ENCODE results near the gene LMBR1L. TPM values are rescaled to one million over a fixed set of nuclear protein-coding genes. Genes with fewer than 3 reads are reported as not detected.

The LMBR1L gene
- polyA plus RNA-seq, 6 donors from 2014 or later: 42.4 to 93.6 (median 59.1) TPM

DNA sequence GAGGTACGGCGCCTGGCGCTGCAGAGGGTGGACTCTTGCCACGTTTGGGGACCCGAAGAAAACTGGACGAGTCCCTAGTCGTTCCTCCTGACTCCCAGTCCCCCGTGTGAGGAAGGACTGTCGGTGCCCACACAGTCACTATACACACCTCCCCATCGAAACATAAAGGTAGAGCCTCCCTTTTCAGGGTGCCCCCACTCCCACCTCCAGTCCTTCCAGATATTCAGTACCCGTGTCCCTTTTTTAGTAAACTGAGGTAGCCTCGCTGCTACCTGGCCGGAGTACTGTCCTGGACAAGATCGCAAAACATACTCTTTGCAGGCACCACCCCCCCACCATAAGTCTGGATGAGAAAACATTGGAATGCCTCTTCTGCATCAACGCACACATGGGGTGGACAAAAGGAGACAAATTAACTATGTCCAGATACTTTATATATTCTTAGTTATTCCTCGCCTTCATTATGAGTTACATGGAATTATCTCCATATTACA, 49.4 kb downstream of the LMBR1L start:
- H3K4me3 Mint-ChIP-seq: peak overlapping the region; percentile 67 to 98 (median 96)
- no peak for ATAC-seq (ENCODE audit: low read depth in 2 of 2)

DNA sequence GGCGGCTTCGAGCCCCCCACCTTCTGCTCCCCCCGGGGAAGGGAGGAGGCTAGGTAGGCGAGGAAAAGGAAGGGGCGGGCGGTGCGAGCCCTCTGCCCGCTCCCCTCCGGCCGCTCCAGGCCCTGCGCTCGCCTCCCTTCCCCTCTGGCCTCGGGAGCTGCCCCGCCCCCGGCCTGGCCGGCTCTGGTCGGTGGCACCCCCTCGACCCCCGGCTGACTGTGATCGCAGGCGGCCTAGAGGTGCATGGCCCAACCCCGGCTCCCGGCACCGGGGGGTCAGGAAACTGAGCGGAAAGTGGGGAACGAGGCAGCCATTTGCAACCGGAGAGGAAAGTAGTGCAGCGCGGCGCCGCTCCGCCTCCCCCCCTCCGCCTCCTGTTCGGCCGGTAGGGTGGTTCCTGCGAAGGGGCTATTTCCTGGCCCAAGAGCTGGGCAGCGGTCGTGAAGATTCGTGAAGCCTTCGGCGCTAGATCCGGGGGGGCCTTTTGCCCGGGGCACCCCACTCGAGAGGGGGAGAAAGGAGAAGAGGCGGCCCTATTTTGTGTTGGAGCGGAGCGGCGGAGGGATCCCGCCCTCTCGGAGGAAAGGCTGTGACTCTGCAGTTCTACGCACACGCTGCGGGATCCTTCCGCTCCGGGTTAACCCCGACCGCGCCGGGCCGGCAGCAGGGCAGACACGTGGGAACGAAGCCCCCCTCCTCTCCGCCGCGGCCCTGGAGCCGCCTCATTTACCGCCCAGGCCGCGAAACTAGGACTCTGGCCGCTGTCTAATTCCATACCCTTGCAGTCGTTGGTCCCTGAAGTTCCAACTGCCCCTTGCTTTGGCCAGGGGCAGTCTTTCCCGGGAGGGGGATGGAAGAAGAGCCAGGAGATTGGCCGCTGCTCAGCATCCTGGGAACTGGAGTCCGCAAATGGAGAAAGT, 50.1 kb downstream of the LMBR1L start, which contains the start of gene KMT2D:
Gene KMT2D (minus strand): TSS at position 558 of the 920 bp plus-strand sequence. CDS start 5,470 bp downstream, outside the sequence.
- DNase-seq (peak; percentile 89), ATAC-seq (ENCODE audit: low read depth in 2 of 2) (peak; percentile 69 to 73)
- Mint-ChIP-seq H3K4me3 (peak within 1 kb of the TSS; percentile 67 to 98 (median 96)), H3K27me3 (no peaks in the 10 kb centered on the region), H3K36me3 (peaks cover 0 to 5% of the 10 kb centered on the region in 2 donors), H3K9me3 (no peaks in the 10 kb centered on the region), H3K4me1 (peaks cover 51 to 57% (median 52%) of the 10 kb centered on the region in 3 donors), H3K27ac (peak within 1 kb of the TSS; percentile 91 to 99 (median 98))

More for the DNA sequence above, 49.4 kb downstream of the LMBR1L start:
- no peaks in the 10 kb centered on the region for H3K27me3 Mint-ChIP-seq
- peaks cover 0 to 5% of the 10 kb centered on the region in 2 donors for H3K36me3 Mint-ChIP-seq
- H3K9me3 Mint-ChIP-seq: no peaks in the 10 kb centered on the region
- no peak for DNase-seq
- H3K27ac Mint-ChIP-seq: peak overlapping the region; percentile 66 to 99 (median 92)
- H3K4me1 Mint-ChIP-seq: peaks cover 44 to 50% (median 45%) of the 10 kb centered on the region in 3 donors

DNA sequence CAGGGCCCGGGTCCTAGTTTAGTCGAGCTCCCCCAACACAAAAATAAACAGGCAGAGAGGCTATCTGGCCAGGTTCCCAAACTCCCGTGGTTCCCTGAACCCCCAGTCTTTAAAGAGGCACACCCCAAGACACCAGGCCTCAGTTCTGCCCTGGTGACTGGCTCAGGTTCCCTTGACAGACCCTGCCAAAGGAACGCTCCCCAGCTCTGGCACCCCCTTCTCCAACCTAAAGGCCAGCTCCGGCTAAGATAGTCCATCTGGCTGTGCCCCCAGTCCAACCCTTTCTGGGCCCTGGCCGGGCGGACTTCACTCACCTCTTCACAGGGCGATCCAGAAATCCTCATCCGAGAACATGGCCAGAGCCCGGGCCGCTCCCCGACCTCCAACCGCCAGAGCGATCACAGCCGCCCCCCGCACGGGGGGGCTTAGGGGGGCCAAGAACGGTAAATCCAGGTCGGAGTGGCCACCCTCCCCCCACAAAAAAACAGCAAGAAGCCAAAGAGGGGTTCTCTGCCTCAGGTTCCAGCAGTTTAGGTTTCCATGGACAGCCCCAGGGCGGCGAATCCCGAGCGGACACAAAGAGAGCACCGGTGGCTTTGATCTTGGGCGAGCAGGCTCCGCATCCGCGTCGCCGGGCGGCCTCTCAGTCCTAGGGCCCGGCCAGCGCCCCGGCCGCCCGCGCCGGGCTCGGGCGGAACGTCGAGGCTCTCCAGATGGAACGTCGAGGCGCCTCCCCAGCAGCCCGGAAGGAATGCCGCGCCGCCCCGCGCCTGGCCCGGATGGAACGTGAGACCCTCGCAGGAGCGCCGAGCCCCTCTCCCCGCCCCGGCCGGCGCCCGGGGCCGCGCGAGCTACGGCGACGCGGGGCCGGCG, 51.1 kb downstream of the LMBR1L start:
- Mint-ChIP-seq H3K4me1 (peaks cover 61 to 67% (median 62%) of the 10 kb centered on the region in 3 donors), H3K27ac (peak overlapping the region; percentile 49 to 96 (median 87))

DNA sequence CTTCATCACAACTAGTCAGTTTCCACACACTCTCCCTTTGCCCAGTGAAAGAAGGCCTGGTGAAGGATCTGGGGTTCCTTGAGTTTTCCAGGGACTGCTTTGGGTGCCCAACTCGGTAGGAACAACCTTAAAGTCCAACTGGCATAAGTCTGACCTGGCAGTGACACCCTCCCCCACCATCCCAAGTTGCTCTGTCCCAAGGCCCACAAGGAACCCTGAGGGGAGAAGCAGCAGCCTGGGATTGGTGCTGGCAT, 51.7 kb downstream of the LMBR1L start:
- ATAC-seq (ENCODE audit: low read depth in 2 of 2) (no peak), DNase-seq (no peak)
- Mint-ChIP-seq H3K36me3 (peaks cover 0 to 2% of the 10 kb centered on the region in 2 donors), H3K27me3 (no peaks in the 10 kb centered on the region), H3K4me3 (peak overlapping the region; percentile 61 to 96 (median 93)), H3K27ac (peak overlapping the region in 5 of 6 donors; percentile 38 to 96 (median 91)), H3K4me1 (peaks cover 59 to 69% (median 66%) of the 10 kb centered on the region in 3 donors), H3K9me3 (no peaks in the 10 kb centered on the region)

More for the DNA sequence above, 51.1 kb downstream of the LMBR1L start:
- no peaks in the 10 kb centered on the region for H3K27me3 Mint-ChIP-seq
- ATAC-seq (ENCODE audit: low read depth in 2 of 2) (peak in 1 of 2 donors; percentile 3), DNase-seq (peak; percentile 9)
- no peaks in the 10 kb centered on the region for H3K9me3 Mint-ChIP-seq
- peak overlapping the region; percentile 61 to 96 (median 93) for H3K4me3 Mint-ChIP-seq
- peaks cover 0 to 5% of the 10 kb centered on the region in 2 donors for H3K36me3 Mint-ChIP-seq

DNA sequence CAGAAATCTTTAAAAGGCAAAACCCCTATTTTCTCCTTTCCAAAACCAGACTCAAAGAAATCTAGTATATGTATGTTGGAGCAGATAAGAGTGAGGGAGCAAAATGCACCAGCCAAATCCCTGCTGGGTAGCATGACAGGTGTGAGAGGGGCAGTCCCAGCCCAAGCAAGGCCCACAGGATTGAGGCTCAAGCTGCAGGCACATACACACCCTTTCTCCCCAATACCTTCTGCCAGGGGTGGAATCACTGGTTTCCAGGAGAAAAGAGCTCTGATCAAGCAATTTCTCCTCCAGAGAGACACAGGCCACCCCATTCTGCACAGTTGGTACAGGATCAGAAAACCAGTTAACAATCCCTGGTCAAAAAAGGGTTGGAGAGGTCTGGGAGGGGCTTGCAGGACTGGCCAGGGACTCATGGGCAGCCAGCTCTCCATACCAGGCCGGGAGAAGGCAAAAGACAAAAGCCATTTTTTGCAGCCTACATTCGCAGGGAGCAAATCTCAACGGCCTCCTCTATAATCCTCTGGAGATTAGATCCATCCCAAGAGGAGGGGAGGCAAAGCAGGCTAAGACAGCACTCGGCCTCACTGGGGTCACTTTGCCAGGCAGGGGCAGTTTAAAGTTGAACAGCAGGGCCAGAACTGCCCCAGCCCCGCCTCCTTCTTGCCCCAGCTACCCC, 52.1 kb downstream of the LMBR1L start:
- H3K4me1 Mint-ChIP-seq: peaks cover 58 to 67% (median 62%) of the 10 kb centered on the region in 3 donors
- no peaks in the 10 kb centered on the region for H3K9me3 Mint-ChIP-seq
- H3K27ac Mint-ChIP-seq: peak overlapping the region; percentile 38 to 91 (median 73)
- no peaks in the 10 kb centered on the region for H3K27me3 Mint-ChIP-seq
- ATAC-seq (ENCODE audit: low read depth in 2 of 2) (no peak), DNase-seq (no peak)
- H3K4me3 Mint-ChIP-seq: peak overlapping the region; percentile 61 to 96 (median 93)
- H3K36me3 Mint-ChIP-seq: no peaks in the 10 kb centered on the region

DNA sequence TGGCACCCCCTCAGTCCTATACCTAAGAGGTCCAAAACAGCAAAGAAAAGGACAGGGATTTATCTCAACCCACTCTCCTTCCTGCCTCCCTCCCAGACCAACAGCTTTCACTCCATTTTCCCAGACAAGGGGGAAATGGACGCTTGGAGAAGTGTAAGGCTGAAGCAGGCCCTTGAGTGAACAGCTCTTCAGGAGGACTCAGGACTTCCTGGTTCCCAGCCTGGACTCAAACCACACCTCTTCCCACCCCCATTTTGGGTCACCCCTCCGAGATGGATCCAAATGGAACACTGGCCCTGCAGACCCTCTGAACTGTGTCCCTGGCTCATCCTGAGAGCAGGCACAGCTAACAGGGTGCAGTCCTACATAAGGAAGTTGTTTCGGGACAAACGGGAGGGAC, 52.8 kb downstream of the LMBR1L start:
- Mint-ChIP-seq H3K36me3 (peaks cover 0 to 6% of the 10 kb centered on the region in 2 donors), H3K27me3 (no peaks in the 10 kb centered on the region), H3K4me3 (peak overlapping the region; percentile 61 to 96 (median 93)), H3K27ac (peak overlapping the region in 5 of 6 donors; percentile 27 to 91 (median 79)), H3K4me1 (peaks cover 62 to 71% (median 67%) of the 10 kb centered on the region in 3 donors), H3K9me3 (no peaks in the 10 kb centered on the region)
- no peak for ATAC-seq (ENCODE audit: low read depth in 2 of 2)
- no peak for DNase-seq

DNA sequence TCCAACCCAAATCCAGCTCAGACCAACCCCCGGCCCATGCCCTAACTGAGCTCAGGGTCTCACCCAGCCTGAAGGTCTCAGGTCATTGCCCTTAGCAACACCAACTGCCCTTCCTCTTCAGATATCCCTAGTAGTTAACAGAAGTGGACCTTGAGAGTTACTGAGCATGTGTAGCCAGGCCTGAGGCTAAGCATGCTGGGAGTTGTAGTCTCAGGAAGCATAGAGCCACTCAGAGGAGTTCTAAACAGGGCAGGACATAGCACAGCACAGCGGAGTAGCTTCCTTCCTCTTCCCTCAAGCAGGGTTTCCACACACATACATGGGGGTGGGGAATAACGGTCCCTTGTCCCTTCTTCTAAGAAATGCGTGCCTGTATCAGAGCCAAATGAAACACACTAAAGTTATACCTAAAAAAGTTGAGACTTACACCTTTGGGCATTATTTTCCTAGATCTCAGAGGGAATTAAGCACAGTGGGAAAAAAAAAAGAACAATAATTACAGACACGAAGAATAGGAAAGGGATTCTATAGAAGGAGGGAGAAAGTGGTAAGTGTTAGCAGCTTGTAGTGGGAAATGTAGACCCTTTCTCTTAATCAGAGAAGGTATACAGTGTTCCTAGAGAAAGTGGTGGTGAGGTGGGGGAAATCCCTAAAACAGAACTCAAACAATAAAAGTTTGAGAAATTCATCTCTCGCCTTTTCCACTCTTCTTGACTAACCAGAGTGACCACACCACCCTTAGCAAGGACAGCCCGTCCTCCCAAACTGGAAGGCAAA, 54.5 kb downstream of the LMBR1L start:
- DNase-seq: peak; percentile 50
- H3K4me1 Mint-ChIP-seq: peaks cover 63 to 74% (median 65%) of the 10 kb centered on the region in 3 donors
- no peaks in the 10 kb centered on the region for H3K27me3 Mint-ChIP-seq
- peak overlapping the region; percentile 60 to 94 (median 88) for H3K27ac Mint-ChIP-seq
- ATAC-seq (ENCODE audit: low read depth in 2 of 2): peak; percentile 65 to 69
- H3K9me3 Mint-ChIP-seq: no peaks in the 10 kb centered on the region
- peaks cover 13 to 14% of the 10 kb centered on the region in 2 donors for H3K36me3 Mint-ChIP-seq
- peak overlapping the region; percentile 61 to 96 (median 92) for H3K4me3 Mint-ChIP-seq

DNA sequence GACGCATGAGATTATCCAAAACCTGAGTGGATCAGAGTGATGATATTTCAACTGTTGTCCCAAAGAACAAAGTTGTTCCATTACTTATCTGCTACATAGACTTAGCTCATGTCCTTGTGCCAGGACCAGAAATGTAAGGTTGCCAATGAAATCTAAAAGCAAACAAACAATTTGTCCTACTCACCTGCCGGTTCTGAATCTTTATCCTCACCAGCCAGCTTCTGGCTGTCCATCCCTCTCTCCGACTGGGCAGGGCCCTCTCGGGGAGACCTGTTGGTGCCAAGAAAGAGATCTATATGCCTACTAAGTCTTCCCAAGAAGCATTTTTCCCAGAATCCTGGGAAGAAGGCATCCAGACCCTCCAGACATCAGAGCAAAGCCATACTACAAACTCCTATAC, 55.6 kb downstream of the LMBR1L start:
- Mint-ChIP-seq H3K27me3 (no peaks in the 10 kb centered on the region), H3K4me1 (peaks cover 64 to 68% (median 67%) of the 10 kb centered on the region in 3 donors), H3K9me3 (no peaks in the 10 kb centered on the region), H3K36me3 (peaks cover 14 to 20% of the 10 kb centered on the region in 2 donors), H3K27ac (peak overlapping the region in 3 of 6 donors; percentile 40 to 82 (median 57)), H3K4me3 (peak overlapping the region in 2 of 8 donors; percentile 95 to 96)
- ATAC-seq (ENCODE audit: low read depth in 2 of 2) (no peak), DNase-seq (no peak)

DNA sequence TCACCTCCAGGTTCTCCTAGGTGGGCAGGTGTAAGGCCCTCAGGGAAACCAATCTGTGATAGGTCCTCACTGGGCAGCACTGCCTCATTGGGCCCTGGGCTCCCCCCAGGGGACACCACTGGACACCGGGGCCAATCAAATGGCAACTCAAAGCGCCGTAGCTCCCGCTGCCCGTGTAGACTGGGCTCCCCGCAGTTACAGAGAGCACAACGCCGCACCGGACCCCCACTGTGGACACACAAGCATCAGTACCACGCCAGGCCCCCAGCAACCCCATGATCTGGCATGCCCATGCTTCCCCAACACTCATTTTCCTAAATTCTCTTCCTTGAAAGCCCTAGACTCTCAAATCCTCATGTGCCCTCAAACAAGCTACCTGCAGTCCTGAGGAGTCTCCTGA, 56.1 kb downstream of the LMBR1L start:
- no peaks in the 10 kb centered on the region for H3K9me3 Mint-ChIP-seq
- peak overlapping the region in 1 of 8 donors; percentile 35 for H3K4me3 Mint-ChIP-seq
- no peak for ATAC-seq (ENCODE audit: low read depth in 2 of 2)
- peak overlapping the region in 1 of 6 donors; percentile 49 for H3K27ac Mint-ChIP-seq
- H3K36me3 Mint-ChIP-seq: peaks cover 14 to 20% of the 10 kb centered on the region in 2 donors
- H3K4me1 Mint-ChIP-seq: peaks cover 62 to 67% (median 67%) of the 10 kb centered on the region in 3 donors
- DNase-seq: no peak
- no peaks in the 10 kb centered on the region for H3K27me3 Mint-ChIP-seq

DNA sequence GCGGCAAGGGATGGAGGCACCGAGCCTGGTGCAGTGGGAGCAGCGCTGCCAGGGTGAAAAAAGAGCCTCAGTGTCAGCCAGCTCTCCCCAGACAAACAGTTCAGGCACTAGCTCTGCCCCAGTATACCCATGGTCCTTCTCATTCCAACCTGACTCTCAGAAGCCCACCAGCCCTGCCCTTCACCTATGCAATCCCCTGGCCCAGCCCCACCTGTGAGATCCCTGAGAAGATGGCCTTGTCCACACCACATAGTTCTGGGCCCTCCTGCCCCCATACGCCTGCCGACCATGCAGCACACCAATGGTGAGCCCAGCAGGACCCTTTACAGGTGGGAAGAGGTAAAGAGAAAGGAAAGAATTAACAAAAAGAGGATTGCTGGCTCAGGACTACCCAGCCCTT, 56.6 kb downstream of the LMBR1L start:
- no peaks in the 10 kb centered on the region for H3K27me3 Mint-ChIP-seq
- H3K9me3 Mint-ChIP-seq: no peaks in the 10 kb centered on the region
- DNase-seq (no peak), ATAC-seq (ENCODE audit: low read depth in 2 of 2) (no peak)
- H3K4me3 Mint-ChIP-seq: no peak overlapping the region
- H3K4me1 Mint-ChIP-seq: peaks cover 58 to 64% (median 63%) of the 10 kb centered on the region in 3 donors
- H3K36me3 Mint-ChIP-seq: peaks cover 14 to 20% of the 10 kb centered on the region in 2 donors
- H3K27ac Mint-ChIP-seq: peak overlapping the region in 1 of 6 donors; percentile 9

DNA sequence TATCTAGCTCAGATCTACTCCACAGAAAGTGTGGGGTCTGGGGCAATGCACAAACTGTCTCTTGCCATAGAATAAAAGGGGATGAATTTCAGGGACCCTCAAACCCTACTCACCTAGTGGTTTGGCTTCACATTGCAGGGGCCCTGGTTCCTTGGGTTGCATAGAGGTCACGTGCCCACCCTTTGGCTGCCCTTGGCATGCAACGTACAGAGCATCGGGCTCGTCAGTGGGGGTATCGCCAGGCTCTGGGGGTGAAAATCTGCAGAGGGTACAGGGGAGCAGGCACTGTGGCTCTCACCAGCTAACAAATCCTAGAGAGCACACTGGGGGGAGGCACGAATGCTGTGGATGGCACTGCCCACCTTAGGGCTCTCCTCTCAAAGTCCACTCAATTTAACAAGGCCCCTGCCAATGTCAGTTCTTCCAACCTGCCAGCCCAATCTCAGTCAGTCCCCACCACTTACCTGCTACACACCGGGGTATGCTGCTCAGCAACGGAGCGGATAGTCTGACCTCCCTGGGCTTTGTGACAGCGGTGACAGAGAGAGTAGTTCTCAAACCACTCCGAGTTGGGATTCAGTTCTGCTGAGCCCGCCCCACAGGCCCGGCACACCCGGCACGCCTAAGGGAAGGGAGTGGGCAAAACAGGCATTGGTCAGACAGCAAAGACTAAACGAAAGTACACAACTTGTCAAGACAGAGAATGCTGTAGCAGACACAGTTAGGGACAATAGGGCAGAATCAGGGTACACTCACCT, 58.0 kb downstream of the LMBR1L start:
- peak overlapping the region in 2 of 6 donors; percentile 32 to 44 for H3K27ac Mint-ChIP-seq
- H3K4me3 Mint-ChIP-seq: peak overlapping the region in 1 of 8 donors; percentile 22
- no peaks in the 10 kb centered on the region for H3K27me3 Mint-ChIP-seq
- H3K4me1 Mint-ChIP-seq: peaks cover 43 to 50% (median 48%) of the 10 kb centered on the region in 3 donors
- H3K36me3 Mint-ChIP-seq: peaks cover 14 to 27% of the 10 kb centered on the region in 2 donors
- ATAC-seq (ENCODE audit: low read depth in 2 of 2) (no peak), DNase-seq (no peak)
- H3K9me3 Mint-ChIP-seq: no peaks in the 10 kb centered on the region

Measured in naive B cell (primary cell).